HG02571 (cell line): ENCODE data around the gene TNS2.
A peak's percentile ranks its signal among the peaks of the same experiment; 100 is the strongest.

Experiments used
- ATAC-seq: cut with Tn5 transposase; IDR thresholded peaks from one replicate; pipeline ENCODE4 v1.9.1; 2021; ENCODE audit warnings: mild to moderate bottlenecking, moderate library complexity; ENCODE audit not compliant: unreplicated experiment

TNS2 gene

GRCh38 chr12:53068811-53069585, 19.1 kb downstream of the TNS2 start:
- ATAC-seq, result no peak

DNA sequence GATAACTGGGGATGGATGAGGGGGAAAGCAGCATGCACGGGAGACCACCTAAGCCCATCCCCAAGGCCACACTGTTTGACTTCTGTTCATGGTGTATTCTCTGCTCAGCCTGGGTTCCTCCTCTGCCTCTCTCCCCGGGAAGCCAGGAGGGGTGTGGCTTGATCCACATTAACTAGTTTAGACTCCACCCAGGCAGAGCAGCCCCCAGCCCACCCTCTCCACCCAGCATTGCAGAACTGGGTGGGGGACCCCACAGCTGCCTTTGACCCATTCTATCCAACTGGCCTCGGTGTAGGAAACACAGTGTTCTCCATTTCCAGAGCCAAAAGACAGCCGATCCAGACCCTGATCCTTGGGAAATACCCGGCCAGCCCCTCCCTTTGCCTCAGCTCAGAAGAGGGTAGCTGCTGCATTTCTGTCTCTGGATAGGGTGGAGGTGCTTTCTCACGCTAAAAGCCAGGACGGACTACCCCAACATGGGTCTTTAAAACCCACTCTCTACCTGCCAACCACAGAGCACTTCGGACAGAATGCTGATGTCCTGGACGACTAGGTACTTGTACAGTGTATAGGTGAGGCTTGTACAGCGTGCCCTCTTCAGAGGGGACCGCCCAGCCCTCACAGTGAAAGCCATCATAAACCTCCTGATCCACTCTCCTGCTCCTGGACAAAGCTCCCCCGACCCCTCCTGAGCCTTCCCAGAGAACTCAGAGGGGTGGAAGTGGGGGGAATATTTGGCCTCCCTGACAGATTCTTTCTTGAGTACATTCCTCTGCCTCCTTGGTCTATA, 20.0 kb downstream of the TNS2 start:
- no peak for ATAC-seq

- no peak for ATAC-seq
Observed at GRCh38 chr12:53070877-53071492, 21.1 kb downstream of the TNS2 start.

DNA sequence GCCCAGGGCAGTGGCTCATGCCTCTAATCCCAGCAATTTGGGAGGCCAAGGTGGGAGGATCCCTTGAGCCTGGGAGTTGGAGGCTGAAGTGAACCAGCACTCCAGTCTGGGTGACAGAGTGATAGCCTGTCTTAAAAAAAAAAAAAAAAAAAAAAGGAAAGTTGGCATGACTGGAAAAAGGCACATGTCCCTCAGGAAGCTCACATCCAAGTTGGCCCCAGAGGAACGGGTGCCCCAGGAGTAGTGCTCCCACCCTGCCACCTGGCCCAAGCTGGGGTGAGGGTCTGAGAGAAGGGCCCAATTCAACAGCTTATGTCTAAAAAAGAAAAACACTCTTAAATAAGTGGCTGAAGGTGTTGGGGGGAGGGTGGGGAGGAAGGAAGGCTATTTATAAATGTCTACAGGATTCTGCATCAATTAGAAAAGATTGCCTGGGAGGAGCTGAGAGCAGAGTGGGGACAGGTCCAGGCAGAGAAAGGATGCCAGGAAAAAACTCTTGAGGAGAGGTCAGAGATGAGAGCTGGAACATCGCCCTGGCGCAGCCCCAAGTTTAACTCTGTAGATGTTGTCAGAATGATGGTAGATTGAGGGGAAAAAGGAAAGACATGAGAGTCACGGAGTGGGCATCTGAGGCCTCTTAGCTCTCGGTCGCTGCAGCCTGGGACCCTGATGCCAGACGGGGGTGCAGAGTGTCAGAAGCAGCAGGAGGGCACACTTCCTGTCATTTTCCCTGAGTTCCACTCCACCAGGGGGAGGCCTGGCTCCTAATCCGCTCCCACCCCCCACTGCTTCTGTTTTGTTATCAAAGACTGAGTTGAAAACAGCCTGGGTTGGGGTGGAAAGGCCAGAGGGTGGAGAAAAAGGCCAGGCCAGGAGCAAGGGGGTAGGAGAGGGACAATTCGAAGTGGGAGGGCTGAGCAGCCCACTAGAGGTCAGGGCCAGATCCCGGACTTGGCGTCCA, 22.0 kb downstream of the TNS2 start:
- ATAC-seq, result no peak

- no peak for ATAC-seq
Observed at GRCh38 chr12:53073881-53074280, 24.0 kb downstream of the TNS2 start.

GRCh38 chr12:53074283-53074998, 24.6 kb downstream of the TNS2 start:
- no peak for ATAC-seq

GRCh38 chr12:53074999-53075370, 25.1 kb downstream of the TNS2 start:
- ATAC-seq, result no peak

- ATAC-seq, result no peak
Observed at GRCh38 chr12:53076461-53076860, 26.6 kb downstream of the TNS2 start.

DNA sequence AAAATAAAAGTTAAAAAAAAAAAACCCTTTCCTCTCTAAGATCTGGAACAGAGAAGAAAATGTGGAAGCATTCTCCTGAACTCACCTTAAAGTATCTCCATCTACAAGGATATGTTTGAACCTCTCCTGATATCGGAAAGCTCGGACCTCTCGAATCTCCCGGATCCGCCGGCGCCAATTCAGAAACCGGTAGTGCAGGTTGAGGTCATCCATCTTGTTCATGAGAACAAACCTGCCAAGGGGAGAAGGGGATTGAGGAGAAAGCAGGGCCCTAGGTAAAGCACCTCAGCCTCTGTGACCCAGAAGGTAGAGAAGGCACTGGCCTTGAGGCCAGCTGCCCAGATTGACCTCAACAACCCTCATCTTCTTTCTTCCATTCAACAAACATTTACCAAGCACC, 27.2 kb downstream of the TNS2 start:
- ATAC-seq, result no peak

DNA sequence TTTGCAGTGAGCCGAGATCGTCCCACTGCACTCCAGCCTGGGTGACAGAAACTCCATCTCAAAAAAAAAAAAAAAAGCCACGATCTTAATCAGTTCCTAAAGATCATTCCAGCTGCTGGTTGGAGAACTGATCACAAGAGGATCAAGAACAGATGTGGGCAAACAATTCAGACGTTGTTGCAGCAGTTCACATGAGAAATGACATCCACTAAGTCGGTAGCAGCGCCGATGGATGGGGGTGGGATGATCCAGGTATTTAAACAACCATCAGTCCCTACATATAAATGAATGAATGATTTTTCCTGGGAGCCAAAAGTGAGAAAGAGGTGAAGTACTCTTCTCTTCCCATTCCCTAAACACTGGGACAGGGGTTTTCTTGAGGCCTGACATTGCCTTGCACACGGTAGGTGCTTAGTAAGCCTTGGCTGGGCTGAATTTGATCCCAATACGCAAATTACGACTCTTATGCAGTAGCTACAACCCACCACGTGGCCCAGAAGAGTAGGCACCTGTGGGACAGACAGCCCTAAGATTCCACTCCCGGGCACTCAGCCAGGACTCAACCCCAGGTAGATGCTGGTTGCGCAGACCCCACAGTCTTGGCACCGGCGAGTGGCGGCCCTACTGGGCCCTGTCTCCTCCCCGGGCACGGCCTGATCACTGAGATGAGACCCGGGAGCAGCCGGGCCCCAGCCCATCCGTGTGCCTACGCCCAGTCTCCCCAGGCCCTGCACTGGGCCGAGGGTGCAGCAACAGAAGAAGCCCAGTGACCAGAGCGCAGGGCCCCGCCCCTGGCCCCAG, 28.8 kb downstream of the TNS2 start:
- ATAC-seq, result peak; percentile 14

DNA sequence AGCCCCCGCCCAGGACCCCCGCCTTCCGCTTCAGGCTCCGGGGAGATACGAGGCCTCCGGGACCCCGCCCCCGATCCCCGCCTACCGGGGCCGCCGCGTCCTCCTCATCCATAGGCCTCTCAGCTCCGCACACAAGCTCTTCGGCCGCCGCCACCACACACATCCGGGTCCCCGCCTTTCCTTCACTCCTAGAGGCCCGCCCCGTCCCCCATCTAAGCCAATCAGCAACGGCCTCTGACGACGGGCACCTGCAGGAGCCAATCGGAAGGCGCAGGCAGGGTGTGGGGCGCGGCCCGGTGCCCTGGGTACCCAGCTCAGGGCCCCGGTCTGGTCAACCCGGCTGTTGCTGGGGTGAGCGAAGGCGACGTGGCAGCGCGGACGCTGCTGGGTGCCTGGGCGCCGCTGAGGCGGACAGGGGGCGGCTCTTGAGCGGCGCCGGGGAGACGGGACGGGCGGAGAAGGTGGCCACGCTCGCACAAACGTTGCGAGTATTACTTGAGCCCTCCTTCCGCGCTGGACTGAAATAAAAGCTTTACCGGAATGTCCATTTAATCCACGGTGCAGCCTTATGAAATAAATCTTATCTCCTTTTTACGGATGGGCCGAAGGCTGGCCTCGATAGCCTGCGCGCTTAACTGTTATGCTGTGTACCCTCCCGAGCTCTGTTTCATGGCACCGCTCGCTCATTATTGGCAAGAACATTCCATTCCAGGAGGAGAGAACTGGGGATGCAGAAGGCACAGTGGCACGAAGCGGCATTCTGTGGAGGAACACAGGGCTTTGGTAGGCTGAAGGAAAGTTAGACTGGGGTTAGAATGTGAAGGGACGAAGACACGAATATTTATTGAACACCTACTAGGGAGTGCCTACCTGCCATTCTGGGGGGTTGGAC, 29.6 kb downstream of the TNS2 start, which contains the start of gene SPRYD3:
TSS of gene SPRYD3 (minus strand) at position 165 of the 892 bp plus-strand sequence. CDS start at position 108, 57 bp downstream.
- ATAC-seq, result peak; percentile 99

- ATAC-seq, result no peak
Observed at GRCh38 chr12:53082637-53083175, 32.8 kb downstream of the TNS2 start.

GRCh38 chr12:53086361-53086760, 36.5 kb downstream of the TNS2 start:
- no peak for ATAC-seq

DNA sequence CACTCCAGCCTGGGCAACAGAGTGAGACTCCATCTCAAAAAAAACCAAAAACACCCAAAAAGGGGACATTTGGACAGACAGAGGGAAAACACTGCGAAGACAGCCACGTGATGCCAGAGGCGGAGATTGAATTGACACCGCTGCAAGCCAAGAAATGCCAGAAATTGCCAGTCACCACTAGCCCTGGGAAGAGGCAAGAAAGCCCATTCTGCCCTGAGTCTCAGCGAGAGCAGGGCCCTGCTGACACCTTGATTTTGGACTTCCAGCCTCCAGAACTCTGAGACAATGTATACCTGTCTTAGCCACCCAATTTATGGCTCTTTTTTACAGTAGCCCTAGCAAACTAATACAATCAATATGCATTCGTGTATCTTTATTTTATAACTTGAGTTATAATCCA, 40.2 kb downstream of the TNS2 start:
- no peak for ATAC-seq

GRCh38 chr12:53090554-53090953, 40.7 kb downstream of the TNS2 start:
- ATAC-seq, result no peak

DNA sequence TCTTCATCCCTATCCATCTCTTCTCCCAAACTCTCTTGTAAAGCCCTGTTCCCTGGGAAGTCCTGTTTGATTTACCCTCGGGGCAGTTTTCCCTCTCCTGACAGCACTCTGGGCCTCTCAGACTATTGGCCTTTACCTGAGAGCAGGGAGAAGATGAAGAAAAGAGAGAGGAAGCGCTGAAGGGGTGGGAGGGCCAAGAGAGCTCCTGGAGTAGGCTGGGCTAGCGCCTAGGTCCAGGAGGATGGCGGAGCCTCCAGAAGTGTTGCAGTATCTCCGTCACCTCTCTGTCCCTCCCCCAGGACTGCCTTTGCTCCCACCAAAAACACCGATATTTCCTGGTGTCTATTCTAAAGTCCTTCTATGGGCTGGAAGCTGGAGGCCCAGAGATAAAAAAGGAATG, 41.9 kb downstream of the TNS2 start:
- ATAC-seq, result no peak

- no peak for ATAC-seq
Observed at GRCh38 chr12:53093777-53094393, 44.0 kb downstream of the TNS2 start.
